Astrocyte (in vitro differentiated cells and primary cell): ENCODE data around the gene KCNQ1. TPM values are rescaled to one million over a fixed set of nuclear protein-coding genes. Genes with fewer than 3 reads are reported as not detected.

Experiments
- DNase-seq: peaks from one replicate; pipeline ENCODE4 v3.0.0-alpha.2; 2010; ENCODE audit warnings: low read depth
- FAIRE-seq: peaks from 2 replicates; lab custom pipeline; 2011; peaks lifted over from hg19 to GRCh38; lab: Jason Lieb, UNC
- H2AFZ ChIP-seq: 2 replicates; pipeline ENCODE4 v1.6.0; 2012; ENCODE audit warnings: low read depth, low read length, inconsistent platforms
- H3K27ac ChIP-seq: 2 replicates; pipeline ENCODE4 v1.5.1; 2011; ENCODE audit warnings: low read depth, low read length, inconsistent platforms
- H3K27me3 ChIP-seq: 2 replicates; pipeline ENCODE4 v1.6.0; 2011; ENCODE audit warnings: low read length, inconsistent platforms; ENCODE audit not compliant: insufficient read depth
- H3K36me3 ChIP-seq: 2 replicates; pipeline ENCODE4 v1.5.1; 2011; ENCODE audit warnings: low read length, inconsistent platforms; ENCODE audit not compliant: insufficient read depth
- H3K4me1 ChIP-seq: 2 replicates; pipeline ENCODE4 v1.5.1; 2011; ENCODE audit warnings: low read length, inconsistent platforms; ENCODE audit not compliant: insufficient read depth
- H3K4me2 ChIP-seq: 2 replicates; pipeline ENCODE4 v1.6.0; 2012; ENCODE audit warnings: low read length, inconsistent platforms
- H3K4me3 ChIP-seq: 2 replicates; pipeline ENCODE4 v1.5.1; 2011; ENCODE audit warnings: low read depth, mild to moderate bottlenecking, low read length, inconsistent platforms; ENCODE audit not compliant: insufficient read depth
- H3K79me2 ChIP-seq: 2 replicates; pipeline ENCODE4 v1.6.0; 2012; ENCODE audit warnings: mild to moderate bottlenecking, low read length, inconsistent platforms; ENCODE audit not compliant: insufficient read depth
- H3K9ac ChIP-seq: 2 replicates; pipeline ENCODE4 v1.6.0; 2012; ENCODE audit warnings: mild to moderate bottlenecking, low read length, inconsistent platforms
- H3K9me3 ChIP-seq: 2 replicates; pipeline ENCODE4 v1.5.1; 2012; ENCODE audit warnings: low read depth, mild to moderate bottlenecking, low read length, inconsistent platforms; ENCODE audit not compliant: insufficient read depth
- H4K20me1 ChIP-seq: 2 replicates; pipeline ENCODE4 v1.6.0; 2012; ENCODE audit warnings: low read length, inconsistent platforms; ENCODE audit not compliant: insufficient read depth
- H3K27ac Mint-ChIP-seq: one replicate; pipeline ENCODE4 v1.8.0; 2021; ENCODE audit warnings: mild to moderate bottlenecking, mixed read lengths; ENCODE audit not compliant: unreplicated experiment
- H3K27me3 Mint-ChIP-seq: one replicate; pipeline ENCODE4 v1.8.0; 2021; ENCODE audit warnings: low read depth, mixed read lengths; ENCODE audit not compliant: unreplicated experiment
- H3K36me3 Mint-ChIP-seq: one replicate; pipeline ENCODE4 v1.8.0; 2021; ENCODE audit warnings: low read depth, mixed read lengths; ENCODE audit not compliant: unreplicated experiment
- H3K4me1 Mint-ChIP-seq: one replicate; pipeline ENCODE4 v1.8.0; 2021; ENCODE audit warnings: low read depth, mixed read lengths; ENCODE audit not compliant: unreplicated experiment
- H3K4me3 Mint-ChIP-seq: one replicate; pipeline ENCODE4 v1.8.0; 2021; ENCODE audit warnings: mild to moderate bottlenecking, moderate library complexity, mixed read lengths; ENCODE audit not compliant: unreplicated experiment
- H3K9me3 Mint-ChIP-seq: one replicate; pipeline ENCODE4 v1.8.0; 2021; ENCODE audit warnings: mild to moderate bottlenecking, mixed read lengths; ENCODE audit not compliant: unreplicated experiment
- EZH2 ChIP-seq: IDR thresholded peaks from 2 replicates; pipeline ENCODE4 v1.6.1; 2012; ENCODE audit warnings: mild to moderate bottlenecking, low read length, inconsistent platforms; ENCODE audit not compliant: insufficient read depth
- total RNA-seq: library from RNA; stranded (reverse); gene quantifications from 2 replicates; pipeline ENCODE4 v1.2.1, GENCODE V29; 2021
- TF ChIP-seq, protein P1 (sequence below): IDR thresholded peaks from 2 replicates; pipeline ENCODE4 v1.5.1; 2011; ENCODE audit warnings: low read depth, mild to moderate bottlenecking, inconsistent platforms, low read length, moderate library complexity; ENCODE audit not compliant: insufficient read depth

The KCNQ1 gene
- total RNA-seq, 1 donor from 2014 or later = not detected

DNA sequence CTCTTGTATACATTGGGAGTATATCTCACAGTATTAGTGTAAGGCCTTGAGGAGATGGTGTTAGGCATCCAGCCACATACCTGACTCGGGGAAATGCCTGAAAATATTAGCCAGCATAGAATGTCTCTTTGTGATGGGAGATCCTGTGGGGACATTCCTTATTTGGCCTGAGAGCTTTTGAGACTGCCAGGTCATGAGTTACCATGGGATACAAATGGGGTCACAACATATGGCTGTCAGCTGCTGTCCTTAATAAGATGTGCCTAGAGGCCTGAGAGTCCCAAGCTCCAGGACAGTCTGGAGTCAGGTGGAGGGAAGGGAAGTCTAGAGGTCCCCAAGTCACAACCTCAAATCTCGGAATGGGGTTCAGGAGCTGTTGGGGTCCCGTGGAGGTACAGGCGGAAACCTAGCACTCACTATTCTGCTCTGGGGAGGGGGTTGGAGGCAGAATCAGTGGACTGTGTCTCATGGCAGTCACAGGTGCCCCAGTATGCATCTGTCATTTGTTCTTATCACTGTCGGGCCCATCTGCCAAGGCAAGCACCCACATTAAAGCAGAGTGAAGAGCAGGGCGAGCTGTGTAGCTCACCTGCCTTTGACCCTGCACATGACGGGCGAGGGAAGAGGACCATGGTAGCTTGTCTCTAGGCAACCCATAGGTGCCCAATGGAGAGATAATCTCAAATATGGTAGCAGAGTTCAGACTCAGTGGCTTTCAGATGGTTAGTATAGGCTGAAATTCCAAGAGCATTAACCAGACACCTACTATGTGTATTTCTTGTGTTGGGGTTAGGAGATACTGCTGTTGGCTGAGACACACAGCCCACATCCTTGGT lies 225.0 kb downstream of the KCNQ1 start:
- H3K27me3 Mint-ChIP-seq = peaks cover 3% of the 10 kb centered on the region
- Histone ChIP-seq H3K4me3 (no peak overlapping the region), H3K9ac (no peak overlapping the region), H4K20me1 (peaks cover 89% of the 10 kb centered on the region), H3K4me2 (no peak overlapping the region), H3K9me3 (no peaks in the 10 kb centered on the region), H3K36me3 (no peaks in the 10 kb centered on the region), H3K79me2 (peaks cover 29% of the 10 kb centered on the region), H2AFZ (no peak overlapping the region), H3K27me3 (no peaks in the 10 kb centered on the region), H3K4me1 (no peaks in the 10 kb centered on the region), H3K27ac (no peak overlapping the region)
- FAIRE-seq (no peak), DNase-seq (no peak)
- TF ChIP-seq EZH2 = no peak
- TF ChIP-seq, protein P1, sequence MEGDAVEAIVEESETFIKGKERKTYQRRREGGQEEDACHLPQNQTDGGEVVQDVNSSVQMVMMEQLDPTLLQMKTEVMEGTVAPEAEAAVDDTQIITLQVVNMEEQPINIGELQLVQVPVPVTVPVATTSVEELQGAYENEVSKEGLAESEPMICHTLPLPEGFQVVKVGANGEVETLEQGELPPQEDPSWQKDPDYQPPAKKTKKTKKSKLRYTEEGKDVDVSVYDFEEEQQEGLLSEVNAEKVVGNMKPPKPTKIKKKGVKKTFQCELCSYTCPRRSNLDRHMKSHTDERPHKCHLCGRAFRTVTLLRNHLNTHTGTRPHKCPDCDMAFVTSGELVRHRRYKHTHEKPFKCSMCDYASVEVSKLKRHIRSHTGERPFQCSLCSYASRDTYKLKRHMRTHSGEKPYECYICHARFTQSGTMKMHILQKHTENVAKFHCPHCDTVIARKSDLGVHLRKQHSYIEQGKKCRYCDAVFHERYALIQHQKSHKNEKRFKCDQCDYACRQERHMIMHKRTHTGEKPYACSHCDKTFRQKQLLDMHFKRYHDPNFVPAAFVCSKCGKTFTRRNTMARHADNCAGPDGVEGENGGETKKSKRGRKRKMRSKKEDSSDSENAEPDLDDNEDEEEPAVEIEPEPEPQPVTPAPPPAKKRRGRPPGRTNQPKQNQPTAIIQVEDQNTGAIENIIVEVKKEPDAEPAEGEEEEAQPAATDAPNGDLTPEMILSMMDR = no peak
- H3K36me3 Mint-ChIP-seq = peaks cover 1% of the 10 kb centered on the region
- H3K27ac Mint-ChIP-seq = no peak overlapping the region
- H3K4me1 Mint-ChIP-seq = peaks cover 11% of the 10 kb centered on the region
- H3K9me3 Mint-ChIP-seq = no peaks in the 10 kb centered on the region
- H3K4me3 Mint-ChIP-seq = no peak overlapping the region

DNA sequence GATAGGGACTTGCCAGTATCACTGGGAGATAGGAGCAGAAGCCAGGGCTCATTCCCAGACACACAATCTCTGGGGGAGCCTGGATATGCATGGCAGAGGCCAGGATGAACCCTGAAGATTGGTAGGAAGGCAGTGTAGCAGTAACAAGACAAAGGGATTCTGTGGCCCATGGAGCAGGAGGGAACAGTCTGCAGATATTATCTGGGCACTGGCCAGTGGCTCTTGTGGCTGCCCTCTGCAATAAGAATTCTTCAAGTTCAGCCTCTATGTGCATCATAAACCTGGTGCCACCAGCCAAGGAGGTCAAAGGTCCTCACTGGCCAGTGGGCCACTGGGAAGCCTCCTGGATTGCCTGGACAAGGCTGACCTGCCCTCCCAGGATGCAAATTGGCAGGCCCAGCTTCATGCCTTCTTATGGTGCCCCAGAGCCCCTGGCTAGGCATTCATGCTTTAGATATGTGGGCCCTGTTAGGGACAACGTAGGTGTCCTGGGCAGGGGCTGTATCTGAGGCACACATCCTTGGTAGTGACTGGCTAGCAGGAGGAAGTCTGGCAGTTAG lies 225.8 kb downstream of the KCNQ1 start:
- no peak overlapping the region for H3K27ac Mint-ChIP-seq
- no peaks in the 10 kb centered on the region for H3K36me3 ChIP-seq
- H3K4me2 ChIP-seq = no peak overlapping the region
- H3K27me3 ChIP-seq = no peaks in the 10 kb centered on the region
- H4K20me1 ChIP-seq = peaks cover 89% of the 10 kb centered on the region
- H3K9me3 ChIP-seq = no peaks in the 10 kb centered on the region
- H3K4me1 ChIP-seq = no peaks in the 10 kb centered on the region
- DNase-seq = no peak
- no peak overlapping the region for H3K27ac ChIP-seq
- peaks cover 14% of the 10 kb centered on the region for H3K4me1 Mint-ChIP-seq
- TF ChIP-seq, protein P1 = no peak
- no peak for TF ChIP-seq EZH2
- H3K4me3 ChIP-seq = no peak overlapping the region
- H2AFZ ChIP-seq = no peak overlapping the region
- no peaks in the 10 kb centered on the region for H3K9me3 Mint-ChIP-seq
- peaks cover 26% of the 10 kb centered on the region for H3K79me2 ChIP-seq
- no peaks in the 10 kb centered on the region for H3K27me3 Mint-ChIP-seq
- H3K9ac ChIP-seq = no peak overlapping the region
- H3K36me3 Mint-ChIP-seq = peaks cover 1% of the 10 kb centered on the region
- FAIRE-seq = no peak
- no peak overlapping the region for H3K4me3 Mint-ChIP-seq

DNA sequence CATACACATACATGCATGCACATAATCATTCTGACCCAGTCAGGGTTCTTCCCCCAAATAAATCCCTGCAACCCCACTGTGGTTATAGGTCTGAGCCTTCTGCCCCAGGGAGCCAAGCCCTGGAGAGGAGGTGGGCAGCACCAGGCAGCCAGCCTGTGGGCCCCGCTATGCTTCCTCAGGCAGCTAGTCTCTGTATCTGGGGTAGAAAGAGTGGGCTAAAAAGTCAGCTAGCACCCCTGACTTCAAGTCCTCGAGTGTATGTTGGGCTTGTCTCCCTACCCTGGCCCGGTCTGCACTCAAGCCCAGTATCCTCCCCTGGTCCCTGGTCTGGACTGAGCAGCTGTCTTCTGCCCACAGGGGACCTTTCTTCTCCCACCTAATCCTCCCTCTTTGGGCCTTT lies 226.9 kb downstream of the KCNQ1 start:
- no peak overlapping the region for H3K4me3 Mint-ChIP-seq
- H3K9me3 Mint-ChIP-seq = no peaks in the 10 kb centered on the region
- Histone ChIP-seq H3K79me2 (peaks cover 34% of the 10 kb centered on the region), H3K9ac (no peak overlapping the region), H3K4me3 (no peak overlapping the region), H3K36me3 (no peaks in the 10 kb centered on the region), H3K4me2 (no peak overlapping the region), H3K4me1 (no peaks in the 10 kb centered on the region), H3K27me3 (no peaks in the 10 kb centered on the region), H2AFZ (no peak overlapping the region), H3K9me3 (no peaks in the 10 kb centered on the region), H4K20me1 (peaks cover 89% of the 10 kb centered on the region), H3K27ac (no peak overlapping the region)
- H3K27ac Mint-ChIP-seq = no peak overlapping the region
- no peak for TF ChIP-seq EZH2
- TF ChIP-seq, protein P1 = no peak
- FAIRE-seq (no peak), DNase-seq (no peak)
- no peaks in the 10 kb centered on the region for H3K27me3 Mint-ChIP-seq
- H3K36me3 Mint-ChIP-seq = peaks cover 1% of the 10 kb centered on the region
- H3K4me1 Mint-ChIP-seq = peaks cover 14% of the 10 kb centered on the region
